ENCODE data around the gene TMEM240. TPM values are rescaled to one million over a fixed set of nuclear protein-coding genes. Genes with fewer than 3 reads are reported as not detected.
A peak's percentile ranks its signal among the peaks of the same experiment; 100 is the strongest.

The TMEM240 gene
- total and polyA plus RNA-seq, 2 of the 8 experiments (the other 6 are each of a cell fraction or from before 2014, with no cell fraction given): 3.6 to 5.7 TPM

DNA sequence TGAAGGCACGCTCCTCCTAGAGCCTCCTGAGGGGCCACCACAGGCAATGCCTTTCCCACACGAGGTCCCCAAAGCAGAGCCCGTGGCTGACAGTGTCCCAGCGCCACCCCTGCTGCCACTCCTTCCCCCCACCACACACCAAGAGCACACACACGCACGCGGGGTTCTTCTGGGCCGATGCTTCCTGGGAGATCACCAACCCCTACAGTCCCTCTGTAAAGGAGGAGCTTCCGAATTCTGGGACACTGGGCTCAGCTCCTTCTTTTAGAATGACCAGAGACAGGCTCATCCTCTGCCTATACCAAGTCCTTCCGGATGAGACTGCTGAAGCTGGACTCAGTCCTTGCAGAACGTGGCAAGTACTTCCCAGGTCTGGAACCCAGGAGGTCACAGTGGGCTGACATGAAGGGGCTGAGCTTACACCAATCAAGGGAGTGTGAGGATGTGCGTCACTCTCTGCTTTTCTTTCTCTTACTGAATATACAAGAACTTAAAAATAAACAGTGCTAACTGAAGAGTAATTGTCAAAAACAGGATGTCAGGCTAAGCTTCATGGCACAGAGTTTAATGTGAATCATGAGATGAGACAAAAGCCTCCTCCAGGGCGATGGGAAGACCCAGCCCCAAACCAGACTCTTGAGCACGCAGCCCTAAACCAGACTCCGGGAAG, 21.5 kb upstream of the TMEM240 start:
- no peak overlapping the region for H3K4me2 ChIP-seq (ENCODE audit: insufficient read depth in 1 of 2, low read depth in 2 of 2, low read length in 2 of 2)
- peaks cover 5% of the 10 kb centered on the region for H3K79me1 ChIP-seq (ENCODE audit: low read depth, low read length)
- peaks cover 16 to 34% of the 10 kb centered on the region in 2 experiments for H4K20me1 ChIP-seq (replicated peaks in 1 of 2; ENCODE audit: control insufficient read depth in 1 of 2, insufficient read depth in 2 of 2, low read length in 2 of 2)
- H3K23me2 ChIP-seq (ENCODE audit: low read depth, low read length): no peaks in the 10 kb centered on the region
- no peak overlapping the region for H4K8ac ChIP-seq (ENCODE audit: extremely low read depth, insufficient read depth, low read length)
- no peak overlapping the region for H2AK5ac ChIP-seq (ENCODE audit: low read depth, low read length)
- ChIA-PET CTCF (ENCODE audit: partially characterized antibody) (interaction anchor here (0.8 to 1.7 kb wide), 3 partner anchors 8 to 58 kb away, joined by 3 to 4 read pairs (median 3); no protein-coding TSS in a partner anchor), POLR2A (ENCODE audit: partially characterized antibody) (interaction anchor here (0.7 to 23.0 kb wide), 4 partner anchors 2 to 15 kb away, joined by 3 to 367 read pairs (median 186); no protein-coding TSS in a partner anchor)
- TF ChIP-seq, protein P1, sequence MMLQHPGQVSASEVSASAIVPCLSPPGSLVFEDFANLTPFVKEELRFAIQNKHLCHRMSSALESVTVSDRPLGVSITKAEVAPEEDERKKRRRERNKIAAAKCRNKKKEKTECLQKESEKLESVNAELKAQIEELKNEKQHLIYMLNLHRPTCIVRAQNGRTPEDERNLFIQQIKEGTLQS (IDR thresholded peaks at IDR 0.05; ENCODE audit: insufficient read depth, low read depth, low read length): no peak
- TF ChIP-seq TAF1 (IDR thresholded peaks at IDR 0.05; ENCODE audit: low read depth, low read length) (no peak), POLR2AphosphoS5 (IDR thresholded peaks at IDR 0.05; ENCODE audit: low read depth, low read length) (peak; percentile 29; the same call in 1 of the 2 replicates), EZH2 (IDR thresholded peaks at IDR 0.05; ENCODE audit: low read depth, low read length, severe bottlenecking) (no peak), SIN3A (conservative IDR thresholded peaks at IDR 0.05 in 1 of 2, IDR thresholded peaks at IDR 0.05 in 1 of 2; ENCODE audit: low read depth in 1 of 2, low read length in 2 of 2) (no peak), SIX5 (IDR thresholded peaks at IDR 0.05; ENCODE audit: low read depth, low read length) (no peak)
- no peak overlapping the region for H4K91ac ChIP-seq (replicated peaks; ENCODE audit: insufficient read length, low read length)
- no peak overlapping the region for H3K14ac ChIP-seq (ENCODE audit: insufficient read length)
- DNase-seq (ENCODE audit: low read depth in 1 of 2, low spot score in 2 of 2): no peak
- no peaks in the 10 kb centered on the region for H3K27me3 ChIP-seq (replicated peaks in 1 of 4; ENCODE audit: control insufficient read depth in 3 of 4, extremely low read depth in 1 of 4, insufficient read depth in 3 of 4, low read length in 3 of 4)
- 93% methylated on average over 15 of the region's 15 CpGs; no CpG with 5 or more reads in 1 of the 2 experiments for WGBS, 2 experiments (ENCODE audit: extremely low coverage in 1 of 2, insufficient coverage in 1 of 2, insufficient read length in 1 of 2, insufficient replicate concordance in 2 of 2, low coverage in 1 of 2, low lambda C conversion rate in 2 of 2, missing lambda C conversion rate in 1 of 2)
- peaks cover 0 to under 1% (median 0%) of the 10 kb centered on the region in 4 experiments; a peak in 1 of 7 replicates for H3K4me1 ChIP-seq (replicated peaks in 1 of 4; ENCODE audit: control insufficient read depth in 3 of 4, insufficient read depth in 4 of 4, low read length in 3 of 4)
- H2BK20ac ChIP-seq (ENCODE audit: low read length): no peak overlapping the region
- no peak overlapping the region for H4K5ac ChIP-seq (ENCODE audit: insufficient read length, low read depth, low read length)
- H3K9me3 ChIP-seq (ENCODE audit: insufficient read depth in 2 of 2, low read depth in 1 of 2, low read length in 1 of 2): no peaks in the 10 kb centered on the region
- H3K4ac ChIP-seq (replicated peaks; ENCODE audit: insufficient read length, low read depth, low read length): no peak overlapping the region
- no peak overlapping the region for H3K23ac ChIP-seq (ENCODE audit: insufficient read length)
- no peak overlapping the region for H2BK120ac ChIP-seq (replicated peaks; ENCODE audit: low read depth, low read length)
- no peak for FAIRE-seq
- H3K36me3 ChIP-seq (ENCODE audit: control insufficient read depth in 2 of 4, insufficient read depth in 4 of 4, low read length in 3 of 4): peaks cover 16 to 47% (median 28%) of the 10 kb centered on the region in 4 experiments
- H2BK12ac ChIP-seq (ENCODE audit: low read depth, low read length): no peak overlapping the region
- H2AFZ ChIP-seq (ENCODE audit: low read length): no peak overlapping the region
- H3K18ac ChIP-seq (ENCODE audit: extremely low read depth, low read length): no peak overlapping the region
- no peak overlapping the region for H3K4me3 ChIP-seq (ENCODE audit: extremely low read depth in 1 of 4, insufficient read depth in 2 of 4, low read depth in 3 of 4, low read length in 4 of 4)
- no peak overlapping the region for H2BK5ac ChIP-seq (ENCODE audit: low read depth, low read length)
- no peak overlapping the region for H3K27ac ChIP-seq (ENCODE audit: low read depth, low read length)
- H3K79me2 ChIP-seq (ENCODE audit: control insufficient read depth in 1 of 2, insufficient read depth in 2 of 2, low read length in 2 of 2): peaks cover 15 to 44% of the 10 kb centered on the region in 2 experiments
- no peak overlapping the region for H3K9ac ChIP-seq (replicated peaks in 1 of 4; ENCODE audit: extremely low read depth in 1 of 4, low read depth in 3 of 4, low read length in 3 of 4)
- no peak overlapping the region for H2BK15ac ChIP-seq (ENCODE audit: low read length)
- no peak overlapping the region for H3K56ac ChIP-seq (replicated peaks; ENCODE audit: insufficient read length, low read depth, low read length)
